H9 (cell line): Measurements from ENCODE around the gene TOPORS. TPM values are rescaled to one million over a fixed set of nuclear protein-coding genes. Genes with fewer than 3 reads are reported as not detected.

Experiments
- DNase-seq: peaks from one replicate; pipeline ENCODE4 v3.0.0-alpha.2; 2017
- H2AFZ ChIP-seq: one replicate; pipeline ENCODE4 v1.6.1; 2013; ENCODE audit warnings: mild to moderate bottlenecking, low read length, control low read depth, moderate library complexity
- H2AK5ac ChIP-seq: 2 replicates; pipeline ENCODE4 v1.6.1; 2013; ENCODE audit warnings: low read length, control low read depth, mixed read lengths; ENCODE audit not compliant: insufficient read length
- H2BK120ac ChIP-seq: one replicate; pipeline ENCODE4 v1.6.1; 2013; ENCODE audit warnings: low read depth, mild to moderate bottlenecking, low read length, control low read depth, inconsistent platforms; ENCODE audit not compliant: poor library complexity, severe bottlenecking
- H2BK12ac ChIP-seq: 2 replicates; pipeline ENCODE4 v1.6.1; 2013; ENCODE audit warnings: low read length, control low read depth, mixed read lengths, low read depth; ENCODE audit not compliant: insufficient read length
- H2BK15ac ChIP-seq: 2 replicates; pipeline ENCODE4 v1.6.1; 2013; ENCODE audit warnings: low read depth, low read length, control low read depth
- H2BK20ac ChIP-seq: one replicate; pipeline ENCODE4 v1.6.1; 2013; ENCODE audit warnings: low read depth, mild to moderate bottlenecking, low read length, control low read depth, inconsistent platforms; ENCODE audit not compliant: poor library complexity, severe bottlenecking
- H2BK5ac ChIP-seq: 2 replicates; pipeline ENCODE4 v1.6.1; 2013; ENCODE audit warnings: low read length, control low read depth, mixed read lengths; ENCODE audit not compliant: insufficient read length
- H3K14ac ChIP-seq: 2 replicates; pipeline ENCODE4 v1.6.1; 2013; ENCODE audit warnings: low read length, control low read depth; ENCODE audit not compliant: insufficient read depth
- H3K18ac ChIP-seq: 2 replicates; pipeline ENCODE4 v1.6.1; 2013; ENCODE audit warnings: low read depth, mild to moderate bottlenecking, mixed read lengths, low read length, control low read depth; ENCODE audit not compliant: insufficient read length
- H3K23ac ChIP-seq: 2 replicates; pipeline ENCODE4 v1.6.1; 2013; ENCODE audit warnings: low read length, control low read depth, mixed read lengths, low read depth; ENCODE audit not compliant: insufficient read length
- H3K23me2 ChIP-seq: 2 replicates; pipeline ENCODE4 v1.6.1; 2013; ENCODE audit warnings: low read depth, mild to moderate bottlenecking, mixed read lengths, low read length, control low read depth; ENCODE audit not compliant: insufficient read length, poor library complexity, severe bottlenecking
- H3K27ac ChIP-seq: 2 replicates; pipeline ENCODE4 v1.5.1; 2013; ENCODE audit warnings: low read length, control low read depth, mixed read lengths, low read depth; ENCODE audit not compliant: insufficient read length
- H3K27me3 ChIP-seq: 2 replicates; pipeline ENCODE4 v1.6.1; 2013; ENCODE audit warnings: low read length, control low read depth, inconsistent platforms; ENCODE audit not compliant: insufficient read depth
- H3K4ac ChIP-seq: 2 replicates; pipeline ENCODE4 v1.6.1; 2013; ENCODE audit warnings: low read depth, mild to moderate bottlenecking, control low read depth, inconsistent platforms, low read length, moderate library complexity
- H3K4me1 ChIP-seq: 2 replicates; pipeline ENCODE4 v1.6.1; 2013; ENCODE audit warnings: low read length, control low read depth, inconsistent platforms; ENCODE audit not compliant: insufficient read depth
- H3K4me2 ChIP-seq: 2 replicates; pipeline ENCODE4 v1.6.1; 2013; ENCODE audit warnings: low read length, control low read depth, mixed read lengths; ENCODE audit not compliant: insufficient read length, insufficient read depth
- H3K56ac ChIP-seq: 2 replicates; pipeline ENCODE4 v1.6.1; 2013; ENCODE audit warnings: low read depth, mild to moderate bottlenecking, mixed read lengths, low read length, control low read depth; ENCODE audit not compliant: insufficient read length
- H3K79me1 ChIP-seq: 2 replicates; pipeline ENCODE4 v1.6.1; 2013; ENCODE audit warnings: low read depth, mild to moderate bottlenecking, moderate library complexity, low read length, control low read depth, inconsistent platforms; ENCODE audit not compliant: insufficient read depth, poor library complexity, severe bottlenecking
- H3K79me2 ChIP-seq: 2 replicates; pipeline ENCODE4 v1.6.1; 2013; ENCODE audit warnings: low read length, control low read depth, inconsistent platforms; ENCODE audit not compliant: insufficient read depth
- H3K9ac ChIP-seq: 2 replicates; pipeline ENCODE4 v1.6.1; 2013; ENCODE audit warnings: low read length, control low read depth, mixed read lengths; ENCODE audit not compliant: insufficient read length; ENCODE audit errors: extremely low read depth
- H3K9me3 ChIP-seq: one replicate; pipeline ENCODE4 v1.6.1; 2013; ENCODE audit warnings: low read depth, low read length, inconsistent platforms; ENCODE audit not compliant: control insufficient read depth
- H3T11ph ChIP-seq: one replicate; pipeline ENCODE4 v1.6.1; 2013; ENCODE audit warnings: mild to moderate bottlenecking, low read length, control low read depth, inconsistent platforms
- H4K20me1 ChIP-seq: one replicate; pipeline ENCODE4 v1.6.1; 2013; ENCODE audit not compliant: control insufficient read depth, insufficient read length, insufficient read depth
- H4K5ac ChIP-seq: 2 replicates; pipeline ENCODE4 v1.6.1; 2013; ENCODE audit warnings: low read depth, mild to moderate bottlenecking, mixed read lengths, low read length, control low read depth; ENCODE audit not compliant: insufficient read length
- H4K8ac ChIP-seq: replicated peaks from 2 replicates; pipeline ENCODE4 v1.6.1; 2013; ENCODE audit warnings: low read length, control low read depth, mixed read lengths, low read depth; ENCODE audit not compliant: insufficient read length
- H4K91ac ChIP-seq: 2 replicates; pipeline ENCODE4 v1.6.1; 2013; ENCODE audit warnings: low read depth, mild to moderate bottlenecking, moderate library complexity, mixed read lengths, low read length, control low read depth; ENCODE audit not compliant: insufficient read length
- H3K27ac Mint-ChIP-seq, 3 experiments: 2 replicates in 2 of 3; 3 replicates in 1 of 3; pipeline ENCODE4 v1.8.0; 2020 to 2021; ENCODE audit warnings: mixed read lengths in 3 of 3, mild to moderate bottlenecking in 1 of 3, moderate library complexity in 1 of 3
- H3K27me3 Mint-ChIP-seq: 2 replicates; pipeline ENCODE4 v1.8.0; 2021; ENCODE audit warnings: low read depth, mild to moderate bottlenecking, moderate library complexity, mixed read lengths
- H3K36me3 Mint-ChIP-seq, 3 experiments: 2 replicates in 2 of 3; 3 replicates in 1 of 3; pipeline ENCODE4 v1.8.0; 2020 to 2021; ENCODE audit warnings: low read depth in 3 of 3, mixed read lengths in 3 of 3; ENCODE audit not compliant: insufficient read depth in 1 of 3
- H3K4me1 Mint-ChIP-seq, 2 experiments: 2 replicates each; pipeline ENCODE4 v1.8.0; 2020; ENCODE audit warnings: mixed read lengths in 2 of 2
- H3K4me3 Mint-ChIP-seq, 2 experiments: 2 replicates in 1 of 2; 3 replicates in 1 of 2; pipeline ENCODE4 v1.8.0; 2020 to 2021; ENCODE audit warnings: mild to moderate bottlenecking in 2 of 2, mixed read lengths in 2 of 2, moderate library complexity in 1 of 2
- H3K9me3 Mint-ChIP-seq, 2 experiments: 2 replicates in 1 of 2; 3 replicates in 1 of 2; pipeline ENCODE4 v1.8.0; 2020; ENCODE audit warnings: mild to moderate bottlenecking in 2 of 2, mixed read lengths in 2 of 2, moderate library complexity in 1 of 2
- WGBS: extraction: QIAGEN DNeasy Blood & Tissue Kit; methylation state at CpG from one replicate; pipeline ENCODE4 v1.1.7; 2013; ENCODE audit warnings: missing lambda C conversion rate, low lambda C conversion rate, mixed read lengths; ENCODE audit not compliant: insufficient read length; ENCODE audit errors: extremely low coverage; 5-methylcytosine and 5-hydroxymethylcytosine counted together
- total RNA-seq: library from RNA; stranded (reverse); gene quantifications from 2 replicates; pipeline ENCODE4 v1.2.1, GENCODE V29; 2021
- TF ChIP-seq, protein P1 (sequence below): fragments of 200-600 bp; sonication (generic); conservative IDR thresholded peaks from 3 replicates; pipeline ENCODE4 v1.8.0; 2021; ENCODE audit warnings: antibody characterized with exemption, mild to moderate bottlenecking

TOPORS gene
- total RNA-seq, 1 experiment from 2014 or later = 31.9 TPM

- Histone ChIP-seq H4K20me1 (no peaks in the 10 kb centered on the region), H3K79me1 (no peaks in the 10 kb centered on the region), H3K27ac (no peak overlapping the region), H3K56ac (no peak overlapping the region), H3K14ac (no peak overlapping the region), H2AFZ (no peak overlapping the region), H3K27me3 (no peaks in the 10 kb centered on the region), H2BK120ac (no peak overlapping the region), H3K23ac (no peak overlapping the region), H3K4ac (no peak overlapping the region), H3K9ac (no peak overlapping the region), H3K18ac (no peak overlapping the region), H2BK15ac (no peak overlapping the region), H4K5ac (no peak overlapping the region), H2BK5ac (no peak overlapping the region), H4K8ac (no peak overlapping the region), H3K4me1 (no peaks in the 10 kb centered on the region), H3K9me3 (no peaks in the 10 kb centered on the region), H3K79me2 (no peaks in the 10 kb centered on the region), H2BK20ac (no peak overlapping the region), H2BK12ac (no peak overlapping the region), H3K4me2 (no peak overlapping the region), H3T11ph (no peak overlapping the region), H4K91ac (no peak overlapping the region), H2AK5ac (no peak overlapping the region), H3K23me2 (no peaks in the 10 kb centered on the region)
- peaks cover 11 to 13% of the 10 kb centered on the region in 2 experiments; a peak in 3 of 4 replicates for H3K4me1 Mint-ChIP-seq
- WGBS = no CpG with 5 or more reads among the region's 1 CpG
- no peak overlapping the region for H3K4me3 Mint-ChIP-seq
- TF ChIP-seq, protein P1, sequence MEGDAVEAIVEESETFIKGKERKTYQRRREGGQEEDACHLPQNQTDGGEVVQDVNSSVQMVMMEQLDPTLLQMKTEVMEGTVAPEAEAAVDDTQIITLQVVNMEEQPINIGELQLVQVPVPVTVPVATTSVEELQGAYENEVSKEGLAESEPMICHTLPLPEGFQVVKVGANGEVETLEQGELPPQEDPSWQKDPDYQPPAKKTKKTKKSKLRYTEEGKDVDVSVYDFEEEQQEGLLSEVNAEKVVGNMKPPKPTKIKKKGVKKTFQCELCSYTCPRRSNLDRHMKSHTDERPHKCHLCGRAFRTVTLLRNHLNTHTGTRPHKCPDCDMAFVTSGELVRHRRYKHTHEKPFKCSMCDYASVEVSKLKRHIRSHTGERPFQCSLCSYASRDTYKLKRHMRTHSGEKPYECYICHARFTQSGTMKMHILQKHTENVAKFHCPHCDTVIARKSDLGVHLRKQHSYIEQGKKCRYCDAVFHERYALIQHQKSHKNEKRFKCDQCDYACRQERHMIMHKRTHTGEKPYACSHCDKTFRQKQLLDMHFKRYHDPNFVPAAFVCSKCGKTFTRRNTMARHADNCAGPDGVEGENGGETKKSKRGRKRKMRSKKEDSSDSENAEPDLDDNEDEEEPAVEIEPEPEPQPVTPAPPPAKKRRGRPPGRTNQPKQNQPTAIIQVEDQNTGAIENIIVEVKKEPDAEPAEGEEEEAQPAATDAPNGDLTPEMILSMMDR = no peak
- H3K36me3 Mint-ChIP-seq = peaks cover 9 to 18% (median 15%) of the 10 kb centered on the region in 3 experiments
- H3K27me3 Mint-ChIP-seq = no peaks in the 10 kb centered on the region
- H3K27ac Mint-ChIP-seq = no peak overlapping the region
- DNase-seq = no peak
- peaks cover 0 to 3% of the 10 kb centered on the region in 2 experiments; a peak in 3 of 5 replicates for H3K9me3 Mint-ChIP-seq
Observed at GRCh38 chr9:32501868-32502267, 50.5 kb downstream of the TOPORS start.
